ENCODE measurements around the gene RPS2.

GRCh38 chr16:2008009-2008526 lies 43.4 kb upstream of the RPS2 start:
- TF ChIP-seq CTCF (IDR thresholded peaks at IDR 0.05; ENCODE audit: insufficient read depth, low read length) (no peak), POLR2AphosphoS5 (IDR thresholded peaks at IDR 0.05; ENCODE audit: low read depth) (peak; percentile 72), REST (IDR thresholded peaks at IDR 0.05; ENCODE audit: insufficient replicate concordance, low read depth) (no peak), GABPA (IDR thresholded peaks at IDR 0.05; ENCODE audit: low read depth) (no peak), SPI1 (IDR thresholded peaks at IDR 0.05; ENCODE audit: borderline replicate concordance, low read depth) (no peak)

Data from HL-60 (cell line).